IMR-90 (cell line): Measurements from ENCODE around the gene RPS6KA2.

Experiments
- CEBPB ChIP-seq: IDR thresholded peaks from 2 replicates; pipeline ENCODE4 v1.6.1; 2012; ENCODE audit warnings: low read depth, low read length, improper control_type of control experiment
- CHD1 ChIP-seq: IDR thresholded peaks from 2 replicates; pipeline ENCODE4 v1.6.1; 2012; ENCODE audit warnings: low read depth, low read length, improper control_type of control experiment
- CTCF ChIP-seq: conservative IDR thresholded peaks from 2 replicates; pipeline ENCODE4 v1.5.1; 2012; ENCODE audit warnings: mild to moderate bottlenecking, low read depth, low read length, improper control_type of control experiment
- ELK1 ChIP-seq: fragments of 150-350 bp; IDR thresholded peaks from 2 replicates; pipeline ENCODE4 v1.6.1; 2016; ENCODE audit warnings: low read depth, mild to moderate bottlenecking, low read length, moderate library complexity, borderline replicate concordance
- FOS ChIP-seq: fragments of 150-350 bp; IDR thresholded peaks from 2 replicates; pipeline ENCODE4 v1.6.1; 2016; ENCODE audit warnings: low read depth, low read length
- MAFK ChIP-seq: IDR thresholded peaks from 2 replicates; pipeline ENCODE4 v1.6.1; 2012; ENCODE audit warnings: low read depth, low read length, improper control_type of control experiment
- NFE2L2 ChIP-seq: fragments of 150-350 bp; IDR thresholded peaks from 2 replicates; pipeline ENCODE4 v1.6.1; 2016; ENCODE audit warnings: low read depth, mild to moderate bottlenecking, low read length
- POLR2A ChIP-seq: IDR thresholded peaks from 2 replicates; pipeline ENCODE4 v1.6.1; 2012; ENCODE audit warnings: mild to moderate bottlenecking, low read depth, low read length
- RAD21 ChIP-seq: IDR thresholded peaks from 2 replicates; pipeline ENCODE4 v1.6.1; 2012; ENCODE audit warnings: low read length, improper control_type of control experiment
- RCOR1 ChIP-seq: IDR thresholded peaks from 2 replicates; pipeline ENCODE4 v1.6.1; 2012; ENCODE audit warnings: mild to moderate bottlenecking, low read length, improper control_type of control experiment; ENCODE audit not compliant: insufficient replicate concordance
- RFX5 ChIP-seq: IDR thresholded peaks from 2 replicates; pipeline ENCODE4 v1.8.0; 2012; ENCODE audit warnings: low read depth, mild to moderate bottlenecking, low read length, moderate library complexity
- USF2 ChIP-seq: fragments of 150-350 bp; IDR thresholded peaks from 2 replicates; pipeline ENCODE4 v1.6.1; 2017; ENCODE audit warnings: mild to moderate bottlenecking, antibody characterized with exemption, low read length, low read depth

- TF ChIP-seq FOS (no peak), CHD1 (no peak), POLR2A (no peak), CTCF (no peak), RAD21 (no peak), CEBPB (no peak), ELK1 (no peak), NFE2L2 (no peak), USF2 (no peak), RFX5 (no peak), MAFK (no peak), RCOR1 (no peak)
These were observed 152.1 kb downstream of the RPS6KA2 start for GRCh38 chr6:166474721-166475565.
